ENCODE results near the gene DUS4L.

- TF ChIP-seq CREB1 (IDR thresholded peaks at IDR 0.05) (no peak), CREB1 (CRISPR knock-in tag; IDR thresholded peaks at IDR 0.05) (no peak), CEBPB (IDR thresholded peaks at IDR 0.05; ENCODE audit: borderline replicate concordance, low read depth, low read length) (no peak), POGZ (CRISPR knock-in tag; IDR thresholded peaks at IDR 0.05) (no peak), ZNF777 (CRISPR knock-in tag; IDR thresholded peaks at IDR 0.05) (no peak)
Measured at GRCh38 chr7:107580716-107581383, 17.1 kb downstream of the DUS4L start.
